Activated B cell treated with CpG ODN at 0.5 μM for 24 hours (primary cell): Measurements from ENCODE around the gene ADH4. TPM values are rescaled to one million over a fixed set of nuclear protein-coding genes. Genes with fewer than 3 reads are reported as not detected.

Experiments
- ATAC-seq: fragments of 200-7000 bp; cut with Tn5 transposase; one replicate; pipeline ENCODE4 v1.10.0; 2021; ENCODE audit warnings: low read depth, mild to moderate bottlenecking, moderate library complexity
- CTCF ChIA-PET: fragments of 350-600 bp; sonication (Branson Sonifier 250); formaldehyde crosslinking; loops from one replicate; lab custom pipeline; 2021; ENCODE audit warnings: antibody characterized with exemption; lab: Charles Lee
- POLR2A ChIA-PET: fragments of 350-600 bp; sonication (Branson Sonifier 250); formaldehyde crosslinking; loops from one replicate; lab custom pipeline; 2021; ENCODE audit warnings: antibody characterized with exemption; lab: Charles Lee
- DNase-seq: peaks from one replicate; pipeline ENCODE4 v3.0.0; 2022
- H3K27ac Mint-ChIP-seq: one replicate; pipeline ENCODE4 v1.8.0; 2020; ENCODE audit warnings: mixed read lengths
- H3K27me3 Mint-ChIP-seq: one replicate; pipeline ENCODE4 v1.8.0; 2021; ENCODE audit warnings: mixed read lengths
- H3K36me3 Mint-ChIP-seq: one replicate; pipeline ENCODE4 v1.8.0; 2021; ENCODE audit warnings: low read depth, mixed read lengths
- H3K4me1 Mint-ChIP-seq: one replicate; pipeline ENCODE4 v1.8.0; 2021; ENCODE audit warnings: mixed read lengths
- H3K4me3 Mint-ChIP-seq: one replicate; pipeline ENCODE4 v1.8.0; 2020; ENCODE audit warnings: mild to moderate bottlenecking, mixed read lengths
- H3K9me3 Mint-ChIP-seq: one replicate; pipeline ENCODE4 v1.8.0; 2020; ENCODE audit warnings: mixed read lengths
- CTCF ChIP-seq: fragments of 200-600 bp; IDR thresholded peaks from one replicate; pipeline ENCODE4 v1.8.0; 2022; ENCODE audit warnings: antibody characterized with exemption, mild to moderate bottlenecking
- intact Hi-C: fragments of 100-400 bp; cut with micrococcal nuclease; formaldehyde crosslinking; loops from one replicate; pipeline ENCODE4 v1.15.1; 2024
- total RNA-seq: library from RNA; stranded (reverse); gene quantifications from 2 replicates; pipeline ENCODE4 v1.2.3, GENCODE V29; 2022

Gene ADH4
- total RNA-seq, 1 donor from 2014 or later = not detected

DNA sequence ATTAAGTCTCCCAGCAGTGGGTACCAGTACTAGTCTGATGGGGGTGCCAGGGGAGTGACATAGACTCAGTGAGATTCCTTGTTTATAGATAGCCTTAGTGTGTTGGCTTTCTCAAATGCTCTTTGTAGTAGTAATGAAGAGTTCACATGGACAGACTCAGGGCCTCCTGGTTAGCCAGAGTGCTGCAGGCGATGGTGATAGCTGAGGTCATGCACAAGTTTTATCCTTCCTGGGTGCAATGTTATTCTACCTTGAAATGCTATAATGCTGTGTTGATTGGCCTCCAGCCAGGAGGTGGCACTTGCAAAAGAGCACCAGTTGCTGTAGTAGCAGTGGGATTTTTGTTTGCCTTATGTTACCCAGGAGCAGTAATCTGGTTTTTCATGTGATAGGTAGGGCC lies 35.5 kb upstream of the ADH4 start:
- POLR2A ChIA-PET = no interaction called here
- intact Hi-C loops = no loop called here
- DNase-seq (no peak), ATAC-seq (no peak)
- H3K9me3 Mint-ChIP-seq = peaks cover 9% of the 10 kb centered on the region
- no peak for TF ChIP-seq CTCF
- no peaks in the 10 kb centered on the region for H3K4me1 Mint-ChIP-seq
- H3K27ac Mint-ChIP-seq = no peak overlapping the region
- H3K36me3 Mint-ChIP-seq = peaks cover 6% of the 10 kb centered on the region
- CTCF ChIA-PET = no interaction called here
- no peak overlapping the region for H3K4me3 Mint-ChIP-seq
- no peaks in the 10 kb centered on the region for H3K27me3 Mint-ChIP-seq

- peaks cover 6% of the 10 kb centered on the region for H3K36me3 Mint-ChIP-seq
- CTCF ChIA-PET = no interaction called here
- H3K27me3 Mint-ChIP-seq = no peaks in the 10 kb centered on the region
- no peak overlapping the region for H3K4me3 Mint-ChIP-seq
- intact Hi-C loops = no loop called here
- no peak for ATAC-seq
- no peak for DNase-seq
- H3K4me1 Mint-ChIP-seq = no peaks in the 10 kb centered on the region
- TF ChIP-seq CTCF = no peak
- POLR2A ChIA-PET = no interaction called here
- H3K9me3 Mint-ChIP-seq = peaks cover 9% of the 10 kb centered on the region
- no peak overlapping the region for H3K27ac Mint-ChIP-seq
These were observed 35.1 kb upstream of the ADH4 start for GRCh38 chr4:99179178-99179577.

DNA sequence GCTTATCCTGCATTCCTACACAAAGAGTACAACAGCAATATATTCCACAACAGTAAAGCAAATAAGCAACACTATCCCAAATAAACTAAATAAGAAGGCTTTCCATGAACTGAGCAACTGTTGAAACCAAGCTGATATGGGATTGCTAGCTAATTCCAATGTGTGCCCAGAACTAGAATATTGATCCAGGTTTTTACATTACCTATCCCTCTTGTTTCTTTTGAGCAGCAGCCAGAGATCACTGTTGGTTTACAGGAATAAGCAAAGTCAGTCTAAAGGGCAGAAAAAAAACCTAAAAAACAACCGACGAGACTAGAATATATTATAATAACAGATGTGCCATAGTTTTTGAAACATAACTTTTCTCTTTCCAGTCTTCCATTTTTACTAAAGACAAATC lies 22.4 kb upstream of the ADH4 start:
- no peaks in the 10 kb centered on the region for H3K4me1 Mint-ChIP-seq

GRCh38 chr4:99165978-99166377 lies 21.9 kb upstream of the ADH4 start:
- Mint-ChIP-seq H3K4me3 (no peak overlapping the region), H3K27ac (no peak overlapping the region), H3K4me1 (no peaks in the 10 kb centered on the region), H3K36me3 (no peaks in the 10 kb centered on the region), H3K27me3 (no peaks in the 10 kb centered on the region), H3K9me3 (peaks cover 13% of the 10 kb centered on the region)
- DNase-seq (no peak), ATAC-seq (no peak)
- TF ChIP-seq CTCF = no peak
- CTCF ChIA-PET = no interaction called here
- POLR2A ChIA-PET = no interaction called here
- intact Hi-C loops = no loop called here

More for the DNA sequence above, 22.4 kb upstream of the ADH4 start:
- ChIA-PET POLR2A (no interaction called here), CTCF (no interaction called here)
- peaks cover 13% of the 10 kb centered on the region for H3K9me3 Mint-ChIP-seq
- intact Hi-C loops = no loop called here
- ATAC-seq (no peak), DNase-seq (no peak)
- H3K27me3 Mint-ChIP-seq = no peaks in the 10 kb centered on the region
- TF ChIP-seq CTCF = no peak
- H3K4me3 Mint-ChIP-seq = no peak overlapping the region
- H3K27ac Mint-ChIP-seq = no peak overlapping the region
- no peaks in the 10 kb centered on the region for H3K36me3 Mint-ChIP-seq

- intact Hi-C loops = no loop called here
- DNase-seq (no peak), ATAC-seq (no peak)
- Mint-ChIP-seq H3K9me3 (peaks cover 6% of the 10 kb centered on the region), H3K27me3 (no peaks in the 10 kb centered on the region), H3K4me1 (no peaks in the 10 kb centered on the region), H3K36me3 (no peaks in the 10 kb centered on the region), H3K4me3 (no peak overlapping the region), H3K27ac (no peak overlapping the region)
- POLR2A ChIA-PET = no interaction called here
- no peak for TF ChIP-seq CTCF
- CTCF ChIA-PET = no interaction called here
These were observed 17.4 kb upstream of the ADH4 start for GRCh38 chr4:99161373-99162099.
